Heart left ventricle (tissue), 16 donors: ENCODE data around the gene TET3. TPM values are rescaled to one million over a fixed set of nuclear protein-coding genes. Genes with fewer than 3 reads are reported as not detected.

Source experiments
- ATAC-seq, 4 donors: fragments of 200-7000 bp; cut with Tn5 transposase; one replicate each; pipeline ENCODE4 v1.9.1; 2020 to 2022; ENCODE audit warnings: moderate library complexity in 4 of 4, mild to moderate bottlenecking in 3 of 4, moderate number of reproducible peaks in 1 of 4
- DNase-seq, 5 donors: peaks; one replicate each; pipeline ENCODE4 v3.0.0-alpha.2; 2020
- H3K27ac ChIP-seq, 12 donors: fragments of 200-600 bp; sonication (generic) in 4 of 12; one replicate each; pipeline versions ENCODE4 v1.5.0 to v1.8.0; 2016 to 2022; ENCODE audit warnings: mild to moderate bottlenecking in 2 of 12
- H3K27me3 ChIP-seq, 9 donors: fragments of 200-600 bp; sonication (generic) in 2 of 9; one replicate each; pipeline versions ENCODE4 v1.5.1 to v1.8.0; 2016 to 2022; ENCODE audit warnings: mild to moderate bottlenecking in 3 of 9
- H3K36me3 ChIP-seq, 9 donors: fragments of 200-600 bp; sonication (generic) in 2 of 9; one replicate each; pipeline versions ENCODE4 v1.5.0 to v1.8.0; 2018 to 2022; ENCODE audit warnings: mild to moderate bottlenecking in 2 of 9
- H3K4me1 ChIP-seq, 12 donors: fragments of 200-600 bp; sonication (generic) in 4 of 12; one replicate each; pipeline versions ENCODE4 v1.5.0 to v1.8.0; 2016 to 2022; ENCODE audit warnings: mild to moderate bottlenecking in 3 of 12
- H3K4me3 ChIP-seq, 12 donors: fragments of 200-600 bp; sonication (generic) in 4 of 12; one replicate each; pipeline versions ENCODE4 v1.5.0 to v1.8.0; 2017 to 2022; ENCODE audit warnings: mild to moderate bottlenecking in 9 of 12, moderate library complexity in 4 of 12
- H3K9me3 ChIP-seq, 12 donors: fragments of 200-600 bp; sonication (generic) in 4 of 12; one replicate each; pipeline versions ENCODE4 v1.5.0 to v1.8.0; 2016 to 2022; ENCODE audit warnings: mild to moderate bottlenecking in 1 of 12
- POLR2A ChIP-seq, 2 donors: fragments of 450-650 bp; IDR thresholded peaks; one replicate each; pipeline ENCODE4 v1.6.1; 2017; ENCODE audit warnings: antibody characterized with exemption in 2 of 2, mild to moderate bottlenecking in 2 of 2, moderate library complexity in 2 of 2
- WGBS, 4 donors: extraction: QIAGEN DNeasy Blood & Tissue Kit in 2 of 4; methylation state at CpG; one replicate each; pipeline versions ENCODE4 v1.1.5 to v1.1.7; 2013 to 2018; 5-methylcytosine and 5-hydroxymethylcytosine counted together
- intact Hi-C, 10 donors: fragments of 100-400 bp; cut with DNase I; formaldehyde crosslinking; loops; one replicate each; pipeline versions ENCODE4 v1.11.1 to v1.14.2; 2022
- polyA plus RNA-seq, 2 donors: library from polyadenylated mRNA; stranded (reverse); fragments of 200-250 nt; gene quantifications; one replicate each; pipeline ENCODE4 v1.2.3, GENCODE V29; 2013
- total RNA-seq, 9 donors: library from RNA; depleted of rRNA in 2 of 9; stranded (reverse); fragments of >200 nt in 2 of 9; fragmentation: NEBNext Ultra II Directional in 3 of 9; extraction: Animal tissue kit (Norgen Biotek cat#: 25700) in 3 of 9; gene quantifications; one replicate each; pipeline versions ENCODE4 v1.1.0 to v1.2.4, GENCODE V29; 2016 to 2023
- TF ChIP-seq, protein P1 (sequence below), 12 donors: fragments of 200-600 bp; sonication (generic) in 4 of 12; IDR thresholded peaks; one replicate each; pipeline versions ENCODE4 v1.5.0 to v1.8.0; 2018 to 2022; ENCODE audit warnings: antibody characterized with exemption in 12 of 12, mild to moderate bottlenecking in 5 of 12
- donor health status: ischemic (EF 13 %, LVEDD 7.1; RV severe dilation, severe dysfunction).
- donor health status: healthy with polysubstance abuse.
- donor health status: DM: no; HTN: yes; CAD: no.
- donor health status: DM: no; HTN: no; CAD: no.
- donor health status: ischemic (EF 25% LVEDD 6.9; RV normal size, moderate dysfunction).
- donor health status: ischemic (EF 25% LVEDD 5.7; RV mildly dilated, moderate dysfunction).
- donor health status: healthy.
- donor health status: DM: yes; HTN: yes; CAD: no.
- donor health status: ischemic (EF 35%, LVEDD 5.7; RV mildly dilated, moderate dysfunction).
- donor health status: nonischemic (EF 11% LVEDD 7.7; RV severe dilation, severe dysfunction).
- donor health status: DM: yes; HTN: yes; CAD: no.
- donor health status: PGD.
- donor health status: ischemic (EF 29% LVEDD 5.4; RV normal size, mild dysfunction).
- donor health status: nonischemic (EF 23%, LVEDD 6.1; RV moderate dilation, normal function).

Gene TET3
- total and polyA plus RNA-seq, 11 donors = 1.2 to 12.6 (median 2.5) TPM

DNA sequence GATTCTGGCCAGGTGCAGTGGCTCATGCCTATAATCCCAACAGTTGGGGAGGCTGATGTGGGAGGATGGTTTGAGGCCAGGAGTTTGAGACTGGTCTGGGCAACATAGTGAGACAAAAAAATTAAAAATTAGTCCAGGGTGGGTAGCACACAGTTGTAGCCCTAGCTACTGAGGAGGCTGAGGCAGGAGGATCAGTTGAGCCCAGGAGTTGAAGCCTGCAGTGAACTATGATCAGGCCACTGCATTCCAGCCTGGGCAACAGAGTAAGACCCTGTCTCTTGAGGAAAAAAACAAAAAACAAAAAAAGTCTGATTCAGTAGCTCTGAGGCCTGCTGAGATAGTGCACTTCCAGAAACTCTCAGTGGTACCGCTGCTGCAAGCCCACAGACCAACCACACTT lies 7.9 kb upstream of the TET3 start:
- Histone ChIP-seq H3K9me3 (no peaks in the 10 kb centered on the region), H3K36me3 (no peaks in the 10 kb centered on the region), H3K27ac (no peak overlapping the region), H3K4me3 (no peak overlapping the region), H3K4me1 (peaks cover 2 to 62% (median 18%) of the 10 kb centered on the region in 12 donors), H3K27me3 (no peaks in the 10 kb centered on the region)
- 96 to 100% (median 97%) methylated on average over 1 of the region's 1 CpG for WGBS, 4 donors
- TF ChIP-seq, protein P1, sequence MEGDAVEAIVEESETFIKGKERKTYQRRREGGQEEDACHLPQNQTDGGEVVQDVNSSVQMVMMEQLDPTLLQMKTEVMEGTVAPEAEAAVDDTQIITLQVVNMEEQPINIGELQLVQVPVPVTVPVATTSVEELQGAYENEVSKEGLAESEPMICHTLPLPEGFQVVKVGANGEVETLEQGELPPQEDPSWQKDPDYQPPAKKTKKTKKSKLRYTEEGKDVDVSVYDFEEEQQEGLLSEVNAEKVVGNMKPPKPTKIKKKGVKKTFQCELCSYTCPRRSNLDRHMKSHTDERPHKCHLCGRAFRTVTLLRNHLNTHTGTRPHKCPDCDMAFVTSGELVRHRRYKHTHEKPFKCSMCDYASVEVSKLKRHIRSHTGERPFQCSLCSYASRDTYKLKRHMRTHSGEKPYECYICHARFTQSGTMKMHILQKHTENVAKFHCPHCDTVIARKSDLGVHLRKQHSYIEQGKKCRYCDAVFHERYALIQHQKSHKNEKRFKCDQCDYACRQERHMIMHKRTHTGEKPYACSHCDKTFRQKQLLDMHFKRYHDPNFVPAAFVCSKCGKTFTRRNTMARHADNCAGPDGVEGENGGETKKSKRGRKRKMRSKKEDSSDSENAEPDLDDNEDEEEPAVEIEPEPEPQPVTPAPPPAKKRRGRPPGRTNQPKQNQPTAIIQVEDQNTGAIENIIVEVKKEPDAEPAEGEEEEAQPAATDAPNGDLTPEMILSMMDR (IDR thresholded peaks at IDR 0.05) = no peak
- intact Hi-C loops = no loop called here
- ATAC-seq (no peak), DNase-seq (no peak)

- 94 to 98% (median 96%) methylated on average over 2 of the region's 2 CpGs for WGBS, 4 donors
- Histone ChIP-seq H3K4me3 (no peak overlapping the region), H3K27me3 (no peaks in the 10 kb centered on the region), H3K36me3 (no peaks in the 10 kb centered on the region), H3K9me3 (no peaks in the 10 kb centered on the region), H3K4me1 (peaks cover 2 to 62% (median 24%) of the 10 kb centered on the region in 12 donors), H3K27ac (no peak overlapping the region)
- TF ChIP-seq, protein P1 (IDR thresholded peaks at IDR 0.05) = no peak
- no peak for TF ChIP-seq POLR2A (IDR thresholded peaks at IDR 0.05)
- ATAC-seq = no peak
- intact Hi-C loops = no loop called here
- no peak for DNase-seq
Measured at GRCh38 chr2:73977466-73977865, 7.2 kb upstream of the TET3 start.

GRCh38 chr2:73979021-73979420 lies 5.7 kb upstream of the TET3 start:
- 50 to 55% (median 52%) methylated on average over 5 of the region's 5 CpGs for WGBS, 4 donors

DNA sequence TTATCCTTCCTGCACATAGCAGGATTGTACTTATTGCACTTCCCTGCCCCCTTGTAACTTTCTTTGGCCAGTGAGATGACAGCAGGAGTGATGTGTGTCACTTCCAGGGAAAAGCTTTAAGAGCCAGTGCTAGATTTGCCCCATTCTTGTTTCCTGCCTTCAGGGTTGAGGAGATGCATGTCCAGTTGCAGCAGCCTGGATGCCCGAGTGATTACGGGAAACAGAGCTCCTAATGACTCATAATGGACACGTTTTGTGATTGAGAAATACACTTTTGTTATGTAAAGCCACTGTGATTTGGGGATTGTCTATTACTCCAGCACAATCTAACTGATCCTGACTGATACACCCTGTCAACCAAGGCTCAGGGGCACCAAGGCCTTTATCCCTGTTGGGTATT lies 5.0 kb upstream of the TET3 start:
- peaks cover 2 to 73% (median 34%) of the 10 kb centered on the region in 12 donors for H3K4me1 ChIP-seq
- DNase-seq = no peak

More at GRCh38 chr2:73979021-73979420, 5.7 kb upstream of the TET3 start:
- TF ChIP-seq, protein P1 (IDR thresholded peaks at IDR 0.05) = no peak
- TF ChIP-seq POLR2A (IDR thresholded peaks at IDR 0.05) = no peak
- peak overlapping the region in 1 of 12 donors; percentile 73 for H3K27ac ChIP-seq
- peaks cover 2 to 70% (median 31%) of the 10 kb centered on the region in 12 donors for H3K4me1 ChIP-seq
- peak overlapping the region in 1 of 12 donors; percentile 3 for H3K4me3 ChIP-seq
- DNase-seq (no peak), ATAC-seq (peak in 1 of 4 donors; percentile 55)
- H3K36me3 ChIP-seq = no peaks in the 10 kb centered on the region
- no peaks in the 10 kb centered on the region for H3K27me3 ChIP-seq
- intact Hi-C loops = no loop called here
- H3K9me3 ChIP-seq = no peaks in the 10 kb centered on the region

More for the DNA sequence above, 5.0 kb upstream of the TET3 start:
- H3K36me3 ChIP-seq = no peaks in the 10 kb centered on the region
- ATAC-seq = no peak
- H3K9me3 ChIP-seq = no peaks in the 10 kb centered on the region
- H3K4me3 ChIP-seq = peak overlapping the region in 1 of 12 donors; percentile 3
- 25 to 74% (median 57%) methylated on average over 3 of the region's 3 CpGs for WGBS, 4 donors
- peak overlapping the region in 1 of 12 donors; percentile 73 for H3K27ac ChIP-seq
- H3K27me3 ChIP-seq = no peaks in the 10 kb centered on the region
- TF ChIP-seq, protein P1 (IDR thresholded peaks at IDR 0.05) = no peak
- TF ChIP-seq POLR2A (IDR thresholded peaks at IDR 0.05) = no peak
- intact Hi-C loops = loop anchor here in 7 of 10 donors (5.0 to 10.0 kb wide), 5 partner anchors 47 to 155 kb away; partner anchors contain the start of genes DGUOK (in 5 of the 7) and STAMBP (in 4 of the 7)
